Measurements from ENCODE around the gene MCRS1. TPM values are rescaled to one million over a fixed set of nuclear protein-coding genes. Genes with fewer than 3 reads are reported as not detected.
"Not testable (repeated sequence)": the region's sequence is repeated elsewhere in the genome, so short reads cannot be mapped to it uniquely, and the experiment has no call there.

MCRS1 gene
- total RNA-seq, 1 experiment from 2014 or later, result 66.9 TPM

GRCh38 chr12:49609059-49609874 is 41.3 kb upstream of the MCRS1 start:
- CTCF ChIA-PET, result interaction anchor here (0.6 kb wide), 1 partner anchor 320 kb away, joined by 4 read pairs; no protein-coding TSS in a partner anchor
- no peak for TF ChIP-seq EZH2 (IDR thresholded peaks at IDR 0.05; ENCODE audit: low read depth)
- no peak for TF ChIP-seq CTCF (conservative IDR thresholded peaks at IDR 0.05)
- Histone ChIP-seq H3K9me3 (ENCODE audit: insufficient read depth, low read depth) (no peaks in the 10 kb centered on the region; the same call in 1 of the 2 replicates), H2AFZ (no peak overlapping the region), H3K36me3 (ENCODE audit: low read depth) (no peaks in the 10 kb centered on the region), H3K4me2 (no peak overlapping the region), H3K9me2 (ENCODE audit: insufficient read depth) (no peaks in the 10 kb centered on the region), H4K20me1 (ENCODE audit: insufficient read depth) (no peaks in the 10 kb centered on the region), H3K27me3 (ENCODE audit: insufficient read depth, low read depth) (no peaks in the 10 kb centered on the region), H3K79me2 (ENCODE audit: low read depth) (no peaks in the 10 kb centered on the region), H3K4me1 (replicated peaks; ENCODE audit: insufficient read depth) (no peaks in the 10 kb centered on the region), H3K27ac (no peak overlapping the region), H3F3A (ENCODE audit: insufficient read depth, low read depth) (peaks cover 5% of the 10 kb centered on the region; the same call in 1 of the 2 replicates), H3K4me3 (no peak overlapping the region)
- POLR2A ChIA-PET (ENCODE audit: unreplicated experiment), result interaction anchor here (0.6 kb wide), 1 partner anchor 132 kb away, joined by 8 read pairs; the partner anchor contains the start of gene TMBIM6
- intact Hi-C loops (cut with micrococcal nuclease; ENCODE audit: unreplicated experiment), result no loop called here
- no peak for DNase-seq
- BruUV-seq (replicated peaks), result no TSS peak

GRCh38 chr12:49605539-49605938 is 37.6 kb upstream of the MCRS1 start, which contains the start of gene FAM186B:
Gene FAM186B, minus strand, starts transcription at chr12:49605639. Its CDS starts 162 bp downstream, at chr12:49605477.
- intact Hi-C loops (cut with micrococcal nuclease; ENCODE audit: unreplicated experiment); H2AFZ ChIP-seq; H3K4me1 ChIP-seq (replicated peaks; ENCODE audit: insufficient read depth); H3K36me3 ChIP-seq (ENCODE audit: low read depth); BruUV-seq (replicated peaks); CTCF ChIA-PET; H3K27me3 ChIP-seq (ENCODE audit: insufficient read depth, low read depth); H4K20me1 ChIP-seq (ENCODE audit: insufficient read depth); H3K4me3 ChIP-seq; DNase-seq; H3K27ac ChIP-seq; H3K9me3 ChIP-seq (ENCODE audit: insufficient read depth, low read depth); H3K79me2 ChIP-seq (ENCODE audit: low read depth); H3K9me2 ChIP-seq (ENCODE audit: insufficient read depth); H3F3A ChIP-seq (ENCODE audit: insufficient read depth, low read depth); H3K4me2 ChIP-seq: not testable (repeated sequence)
- POLR2A ChIA-PET (ENCODE audit: unreplicated experiment), result interaction anchor here (0.6 kb wide), 1 partner anchor 89 kb away, joined by 14 read pairs; no protein-coding TSS in a partner anchor

- H3K4me3 ChIP-seq, result no peak overlapping the region
- H3F3A ChIP-seq (ENCODE audit: insufficient read depth, low read depth), result peaks cover 5% of the 10 kb centered on the region; the same call in 1 of the 2 replicates
- H2AFZ ChIP-seq, result no peak overlapping the region
- H3K9me3 ChIP-seq (ENCODE audit: insufficient read depth, low read depth), result no peaks in the 10 kb centered on the region
- H3K4me2 ChIP-seq, result no peak overlapping the region
- no peaks in the 10 kb centered on the region for H3K27me3 ChIP-seq (ENCODE audit: insufficient read depth, low read depth)
- no peaks in the 10 kb centered on the region for H3K79me2 ChIP-seq (ENCODE audit: low read depth)
- no peak overlapping the region for H3K27ac ChIP-seq
- H3K36me3 ChIP-seq (ENCODE audit: low read depth), result no peaks in the 10 kb centered on the region
- H3K4me1 ChIP-seq (replicated peaks; ENCODE audit: insufficient read depth), result no peaks in the 10 kb centered on the region
- CTCF ChIA-PET, result no interaction called here
- no TSS peak for BruUV-seq (replicated peaks)
- POLR2A ChIA-PET (ENCODE audit: unreplicated experiment), result no interaction called here
- intact Hi-C loops (cut with micrococcal nuclease; ENCODE audit: unreplicated experiment), result no loop called here
- H4K20me1 ChIP-seq (ENCODE audit: insufficient read depth), result no peaks in the 10 kb centered on the region
- no peak for DNase-seq
- no peaks in the 10 kb centered on the region for H3K9me2 ChIP-seq (ENCODE audit: insufficient read depth)
- TF ChIP-seq EZH2 (IDR thresholded peaks at IDR 0.05; ENCODE audit: low read depth) (no peak), CTCF (conservative IDR thresholded peaks at IDR 0.05) (no peak)
Measured at GRCh38 chr12:49604856-49605255, 36.9 kb upstream of the MCRS1 start.

All from PC-9 (cell line).